Natural killer cell (primary cell): ENCODE data around the gene MYOCOS. TPM values are rescaled to one million over a fixed set of nuclear protein-coding genes. Genes with fewer than 3 reads are reported as not detected.

Experiments used
- ATAC-seq, 3 donors: fragments of 150-1000 bp in 2 of 3; fragments of 200-7000 bp in 1 of 3; cut with Tn5 transposase; 1 replicate in 1 of 3; 2 replicates in 2 of 3; pipeline ENCODE4 v1.10.0; 2021; ENCODE audit warnings: mild to moderate bottlenecking in 2 of 3, moderate library complexity in 2 of 3
- DNase-seq, 2 donors: peaks; one replicate each; pipeline versions ENCODE4 v3.0.0 to v3.0.0-alpha.2; 2013 to 2021; ENCODE audit warnings: mixed read lengths in 1 of 2
- H3K27ac ChIP-seq: one replicate; pipeline ENCODE4 v1.5.1; 2013; ENCODE audit warnings: mild to moderate bottlenecking, low read length
- H3K27me3 ChIP-seq: one replicate; pipeline ENCODE4 v1.6.1; 2013; ENCODE audit warnings: low read length; ENCODE audit not compliant: control insufficient read depth, insufficient read depth
- H3K36me3 ChIP-seq: one replicate; pipeline ENCODE4 v1.6.1; 2013; ENCODE audit warnings: low read length; ENCODE audit not compliant: control insufficient read depth, insufficient read depth
- H3K4me1 ChIP-seq: one replicate; pipeline ENCODE4 v1.6.1; 2013; ENCODE audit warnings: low read length; ENCODE audit not compliant: control insufficient read depth, insufficient read depth
- H3K4me3 ChIP-seq: one replicate; pipeline ENCODE4 v1.5.1; 2013; ENCODE audit warnings: low read length
- H3K9me3 ChIP-seq: one replicate; pipeline ENCODE4 v1.6.1; 2013; ENCODE audit warnings: low read length; ENCODE audit not compliant: control insufficient read depth, insufficient read depth
- H3K27ac Mint-ChIP-seq, 2 donors: one replicate each; pipeline ENCODE4 v1.8.0; 2022; ENCODE audit warnings: mild to moderate bottlenecking in 2 of 2, mixed read lengths in 2 of 2, moderate library complexity in 1 of 2
- H3K27me3 Mint-ChIP-seq, 2 donors: one replicate each; pipeline ENCODE4 v1.8.0; 2022; ENCODE audit warnings: low read depth in 2 of 2, mixed read lengths in 2 of 2
- H3K36me3 Mint-ChIP-seq: one replicate; pipeline ENCODE4 v1.8.0; 2022; ENCODE audit warnings: mixed read lengths
- H3K4me1 Mint-ChIP-seq, 2 donors: one replicate each; pipeline ENCODE4 v1.8.0; 2022; ENCODE audit warnings: mixed read lengths in 2 of 2
- H3K4me3 Mint-ChIP-seq: one replicate; pipeline ENCODE4 v1.8.0; 2022; ENCODE audit warnings: mild to moderate bottlenecking, moderate library complexity, mixed read lengths
- H3K9me3 Mint-ChIP-seq, 2 donors: one replicate each; pipeline ENCODE4 v1.8.0; 2022; ENCODE audit warnings: mixed read lengths in 2 of 2
- WGBS: methylation state at CpG from one replicate; pipeline ENCODE4 v1.1.7; 2013; ENCODE audit warnings: missing lambda C conversion rate; ENCODE audit not compliant: insufficient coverage; 5-methylcytosine and 5-hydroxymethylcytosine counted together
- intact Hi-C: fragments of 100-400 bp; cut with micrococcal nuclease; formaldehyde crosslinking; loops from one replicate; pipeline ENCODE4 v1.14.2; 2022
- total RNA-seq, 4 donors: library from RNA; stranded (reverse); fragments of 120-200 nt in 1 of 4; gene quantifications; one replicate each; pipeline versions ENCODE4 v1.2.3 to v1.2.4, GENCODE V29; 2013 to 2022
- TF ChIP-seq, protein P1 (sequence below): fragments of 200-600 bp; IDR thresholded peaks from one replicate; pipeline ENCODE4 v1.8.0; 2022; ENCODE audit warnings: antibody characterized with exemption

The MYOCOS gene, protein sequence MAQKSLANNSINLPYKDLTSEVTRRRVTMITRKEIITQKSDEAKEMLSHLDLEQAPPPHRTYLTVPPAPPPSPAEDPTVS
- total RNA-seq = not detected
- total RNA-seq (2013) = 0.09 TPM

DNA sequence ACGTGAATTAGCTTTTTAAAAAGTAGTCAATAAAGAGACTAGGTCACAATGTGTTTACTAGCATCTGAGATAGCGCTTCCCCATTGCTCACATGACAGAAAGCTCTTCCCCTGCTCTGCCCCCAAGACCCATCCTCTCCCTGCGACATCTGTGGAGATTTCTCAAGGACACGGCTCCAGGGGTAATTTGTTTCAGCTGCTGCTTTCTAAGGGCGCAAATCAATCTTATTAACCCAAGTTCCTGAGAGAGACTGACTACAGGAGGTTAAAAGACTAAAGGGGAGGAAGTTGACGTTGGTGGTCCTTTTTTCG is at the start of gene MYOCOS:
MYOCOS (plus strand) TSS at position 92 of the 311 bp plus-strand sequence. CDS start 1,641 bp downstream, outside the sequence.
- H3K4me1 Mint-ChIP-seq = no peaks in the 10 kb centered on the region
- no peaks in the 10 kb centered on the region for H3K9me3 ChIP-seq
- ATAC-seq (no peak), DNase-seq (no peak)
- intact Hi-C loops = no loop called here
- H3K27me3 ChIP-seq = no peaks in the 10 kb centered on the region
- no peak within 1 kb of the TSS for H3K27ac ChIP-seq
- H3K27me3 Mint-ChIP-seq = peaks cover 7 to 9% of the 10 kb centered on the region in 2 donors
- no peaks in the 10 kb centered on the region for H3K9me3 Mint-ChIP-seq
- TF ChIP-seq, protein P1, sequence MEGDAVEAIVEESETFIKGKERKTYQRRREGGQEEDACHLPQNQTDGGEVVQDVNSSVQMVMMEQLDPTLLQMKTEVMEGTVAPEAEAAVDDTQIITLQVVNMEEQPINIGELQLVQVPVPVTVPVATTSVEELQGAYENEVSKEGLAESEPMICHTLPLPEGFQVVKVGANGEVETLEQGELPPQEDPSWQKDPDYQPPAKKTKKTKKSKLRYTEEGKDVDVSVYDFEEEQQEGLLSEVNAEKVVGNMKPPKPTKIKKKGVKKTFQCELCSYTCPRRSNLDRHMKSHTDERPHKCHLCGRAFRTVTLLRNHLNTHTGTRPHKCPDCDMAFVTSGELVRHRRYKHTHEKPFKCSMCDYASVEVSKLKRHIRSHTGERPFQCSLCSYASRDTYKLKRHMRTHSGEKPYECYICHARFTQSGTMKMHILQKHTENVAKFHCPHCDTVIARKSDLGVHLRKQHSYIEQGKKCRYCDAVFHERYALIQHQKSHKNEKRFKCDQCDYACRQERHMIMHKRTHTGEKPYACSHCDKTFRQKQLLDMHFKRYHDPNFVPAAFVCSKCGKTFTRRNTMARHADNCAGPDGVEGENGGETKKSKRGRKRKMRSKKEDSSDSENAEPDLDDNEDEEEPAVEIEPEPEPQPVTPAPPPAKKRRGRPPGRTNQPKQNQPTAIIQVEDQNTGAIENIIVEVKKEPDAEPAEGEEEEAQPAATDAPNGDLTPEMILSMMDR = no peak
- H3K4me1 ChIP-seq = no peaks in the 10 kb centered on the region
- 79% methylated on average over 6 of the region's 7 CpGs for WGBS
- no peaks in the 10 kb centered on the region for H3K36me3 ChIP-seq
- H3K27ac Mint-ChIP-seq = no peak within 1 kb of the TSS
- no peak within 1 kb of the TSS for H3K4me3 Mint-ChIP-seq
- no peak within 1 kb of the TSS for H3K4me3 ChIP-seq
- no peaks in the 10 kb centered on the region for H3K36me3 Mint-ChIP-seq

DNA sequence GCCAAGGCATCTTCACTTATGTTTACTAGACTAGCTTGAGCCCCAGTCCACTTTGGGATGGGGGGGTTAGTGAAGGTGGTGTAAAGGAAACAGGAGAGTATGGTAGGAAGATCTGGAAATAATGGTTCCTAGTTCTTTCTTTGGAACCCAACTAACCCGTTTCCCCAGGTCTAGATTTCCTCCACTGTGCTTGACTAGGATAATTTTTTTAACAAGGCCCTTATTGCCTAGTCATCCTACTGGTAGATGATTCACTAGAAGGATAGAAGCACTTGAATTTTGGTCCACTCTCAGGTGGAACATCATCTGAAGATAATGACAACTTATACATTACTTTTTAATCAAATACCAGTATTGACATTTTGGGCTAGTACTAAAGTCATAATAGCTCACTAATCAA is 45.9 kb upstream of the MYOCOS start:
- DNase-seq = no peak
- H3K9me3 ChIP-seq = no peaks in the 10 kb centered on the region
- Mint-ChIP-seq H3K36me3 (peaks cover 43% of the 10 kb centered on the region), H3K27me3 (no peaks in the 10 kb centered on the region), H3K4me3 (no peak overlapping the region), H3K27ac (peak overlapping the region; percentile 56 to 61), H3K9me3 (no peaks in the 10 kb centered on the region), H3K4me1 (peaks cover 5 to 8% of the 10 kb centered on the region in 2 donors)
- H3K27me3 ChIP-seq = no peaks in the 10 kb centered on the region
- TF ChIP-seq, protein P1 = no peak
- no peak for ATAC-seq
- intact Hi-C loops = no loop called here
- H3K4me3 ChIP-seq = no peak overlapping the region
- no CpG with 5 or more reads among the region's 1 CpG for WGBS
- H3K4me1 ChIP-seq = no peaks in the 10 kb centered on the region
- H3K27ac ChIP-seq = no peak overlapping the region
- peaks cover 87% of the 10 kb centered on the region for H3K36me3 ChIP-seq

DNA sequence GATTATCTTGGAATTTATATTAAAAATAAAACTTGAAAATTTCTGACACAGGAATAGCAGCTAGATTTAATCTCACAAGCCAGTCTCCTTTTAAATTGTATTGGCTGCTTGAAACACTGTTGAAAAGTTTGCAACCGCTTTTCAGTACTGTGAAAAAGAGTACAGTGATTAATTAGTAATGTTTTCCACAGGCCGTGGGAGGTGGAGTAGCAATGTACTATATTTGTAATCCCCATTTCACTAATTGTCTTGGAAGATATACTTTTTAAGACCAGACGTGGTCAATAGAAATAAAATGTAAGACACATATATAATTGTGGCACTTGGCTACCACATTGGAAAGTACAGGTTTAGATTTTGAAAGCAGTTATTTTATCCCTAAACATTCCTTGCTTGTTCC is 40.8 kb upstream of the MYOCOS start:
- no peaks in the 10 kb centered on the region for H3K4me1 ChIP-seq
- no peak for DNase-seq
- no peak overlapping the region for H3K4me3 Mint-ChIP-seq
- H3K4me1 Mint-ChIP-seq = peaks cover 17 to 24% of the 10 kb centered on the region in 2 donors
- H3K27me3 Mint-ChIP-seq = no peaks in the 10 kb centered on the region
- no peaks in the 10 kb centered on the region for H3K9me3 Mint-ChIP-seq
- TF ChIP-seq, protein P1 = no peak
- H3K27ac ChIP-seq = no peak overlapping the region
- H3K27me3 ChIP-seq = no peaks in the 10 kb centered on the region
- peaks cover 91% of the 10 kb centered on the region for H3K36me3 ChIP-seq
- H3K4me3 ChIP-seq = no peak overlapping the region
- H3K36me3 Mint-ChIP-seq = peaks cover 37% of the 10 kb centered on the region
- no peaks in the 10 kb centered on the region for H3K9me3 ChIP-seq
- WGBS = 100% methylated on average over 2 of the region's 3 CpGs
- no peak for ATAC-seq
- peak overlapping the region; percentile 58 to 60 for H3K27ac Mint-ChIP-seq
- intact Hi-C loops = no loop called here

DNA sequence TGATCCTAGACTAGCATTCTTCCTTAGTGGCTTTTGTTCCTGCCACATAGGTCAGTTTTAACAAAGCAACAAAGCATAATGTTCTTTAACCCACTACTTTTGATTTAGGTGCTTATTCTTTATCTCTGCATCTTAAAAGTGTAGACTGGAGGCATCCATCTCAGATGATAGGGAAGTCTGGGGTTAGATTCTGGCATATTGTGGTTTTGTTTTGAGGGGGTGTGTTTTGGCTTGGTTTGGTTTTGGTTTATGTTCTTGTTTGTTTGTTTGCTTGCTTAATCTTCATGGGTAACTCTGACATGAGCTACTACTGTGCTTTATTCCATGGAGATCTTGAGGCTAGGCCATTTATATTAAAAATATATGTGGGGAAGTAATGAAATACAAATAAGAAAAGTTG is 40.3 kb upstream of the MYOCOS start:
- H3K27ac ChIP-seq = peak overlapping the region; percentile 9
- Mint-ChIP-seq H3K36me3 (peaks cover 33% of the 10 kb centered on the region), H3K9me3 (no peaks in the 10 kb centered on the region), H3K4me3 (no peak overlapping the region), H3K27me3 (no peaks in the 10 kb centered on the region), H3K27ac (peak overlapping the region; percentile 58 to 60), H3K4me1 (peaks cover 17 to 21% of the 10 kb centered on the region in 2 donors)
- ATAC-seq (no peak), DNase-seq (no peak)
- H3K36me3 ChIP-seq = peaks cover 87% of the 10 kb centered on the region
- H3K9me3 ChIP-seq = no peaks in the 10 kb centered on the region
- no peaks in the 10 kb centered on the region for H3K4me1 ChIP-seq
- H3K4me3 ChIP-seq = no peak overlapping the region
- intact Hi-C loops = no loop called here
- TF ChIP-seq, protein P1 = no peak
- H3K27me3 ChIP-seq = no peaks in the 10 kb centered on the region
